A673 (cell line): ENCODE measurements around the gene KANK3.

Source experiments
- CTCF ChIP-seq: fragments of 300-800, 200-600 bp; sonication (generic); conservative IDR thresholded peaks from 2 replicates; pipeline ENCODE4 v1.5.1; 2017; ENCODE audit warnings: low read depth, mild to moderate bottlenecking, antibody characterized with exemption, low read length, moderate library complexity, mixed read lengths
- EZH2 ChIP-seq: fragments of 200-600 bp; sonication (generic); IDR thresholded peaks from 2 replicates; pipeline ENCODE4 v1.6.1; 2017; ENCODE audit warnings: borderline replicate concordance, low read depth, mild to moderate bottlenecking, mixed read lengths, antibody characterized with exemption, low read length; ENCODE audit not compliant: poor library complexity, severe bottlenecking

GRCh38 chr19:8310342-8311055 lies 32.6 kb downstream of the KANK3 start:
- TF ChIP-seq CTCF (no peak), EZH2 (no peak)
